Measurements from ENCODE around the gene TMC6.
"Not testable (repeated sequence)": the region's sequence is repeated elsewhere in the genome, so short reads cannot be mapped to it uniquely, and the experiment has no call there.

TMC6 gene

GRCh38 chr17:78154903-78155811 lies 26.6 kb upstream of the TMC6 start:
- no peak for DNase-seq

- no peak for DNase-seq
These were observed 23.0 kb upstream of the TMC6 start for GRCh38 chr17:78151514-78152008.

GRCh38 chr17:78148286-78149016 lies 19.9 kb upstream of the TMC6 start:
- no peak for DNase-seq

- no peak for DNase-seq
These were observed 18.9 kb upstream of the TMC6 start for GRCh38 chr17:78147315-78147998.

GRCh38 chr17:78146881-78147280 lies 18.3 kb upstream of the TMC6 start:
- DNase-seq, result no peak

GRCh38 chr17:78146471-78146869 lies 17.9 kb upstream of the TMC6 start:
- no peak for DNase-seq

- DNase-seq, result no peak
These were observed 16.4 kb upstream of the TMC6 start for GRCh38 chr17:78144736-78145641.

- no peak for DNase-seq
These were observed 15.7 kb upstream of the TMC6 start for GRCh38 chr17:78144147-78144719.

GRCh38 chr17:78143214-78144146 lies 14.9 kb upstream of the TMC6 start:
- no peak for DNase-seq

GRCh38 chr17:78142119-78142861 lies 13.7 kb upstream of the TMC6 start:
- no peak for DNase-seq

GRCh38 chr17:78141437-78142118 lies 13.0 kb upstream of the TMC6 start:
- DNase-seq, result no peak

- peak; percentile 85 for DNase-seq
These were observed 11.9 kb upstream of the TMC6 start for GRCh38 chr17:78140169-78141051.

GRCh38 chr17:78139861-78140168 lies 11.3 kb upstream of the TMC6 start:
- DNase-seq, result not testable (repeated sequence)

GRCh38 chr17:78138204-78139060 lies 9.9 kb upstream of the TMC6 start:
- no peak for DNase-seq

GRCh38 chr17:78137392-78138203 lies 9.0 kb upstream of the TMC6 start:
- peak; percentile 51 for DNase-seq

GRCh38 chr17:78135858-78136500 lies 7.4 kb upstream of the TMC6 start:
- DNase-seq, result no peak

Measured in activated effector memory CD4-positive, alpha-beta T cell treated with Interleukin-2 at 50 U/mL for 16 hours (primary cell).